ENCODE results near the gene DPYSL4.
A peak's percentile ranks its signal among the peaks of the same experiment; 100 is the strongest.

Gene DPYSL4

GRCh38 chr10:132186488-132187429 lies at the start of gene DPYSL4:
Gene DPYSL4 (plus strand): TSS chr10:132186948. CDS start chr10:132187064, 116 bp downstream.
- DNase-seq (ENCODE audit: low spot score): peak; percentile 88

GRCh38 chr10:132137111-132138072 lies 49.4 kb upstream of the DPYSL4 start:
- DNase-seq (ENCODE audit: low spot score): no peak

GRCh38 chr10:132138133-132138532 lies 48.6 kb upstream of the DPYSL4 start:
- no peak for DNase-seq (ENCODE audit: low spot score)

GRCh38 chr10:132138596-132138995 lies 48.2 kb upstream of the DPYSL4 start:
- no peak for DNase-seq (ENCODE audit: low spot score)

- DNase-seq (ENCODE audit: low spot score): no peak
These were observed 47.2 kb upstream of the DPYSL4 start for GRCh38 chr10:132139526-132139925.

- no peak for DNase-seq (ENCODE audit: low spot score)
These were observed 46.4 kb upstream of the DPYSL4 start for GRCh38 chr10:132140167-132140925.

GRCh38 chr10:132141076-132141475 lies 45.7 kb upstream of the DPYSL4 start:
- no peak for DNase-seq (ENCODE audit: low spot score)

- DNase-seq (ENCODE audit: low spot score): no peak
These were observed 45.0 kb upstream of the DPYSL4 start for GRCh38 chr10:132141526-132142395.

GRCh38 chr10:132142396-132143161 lies 44.2 kb upstream of the DPYSL4 start:
- DNase-seq (ENCODE audit: low spot score): peak; percentile 84

GRCh38 chr10:132143162-132143561 lies 43.6 kb upstream of the DPYSL4 start:
- DNase-seq (ENCODE audit: low spot score): peak; percentile 53

- no peak for DNase-seq (ENCODE audit: low spot score)
These were observed 42.7 kb upstream of the DPYSL4 start for GRCh38 chr10:132144086-132144485.

- no peak for DNase-seq (ENCODE audit: low spot score)
These were observed 41.7 kb upstream of the DPYSL4 start for GRCh38 chr10:132145002-132145401.

GRCh38 chr10:132145521-132146185 lies 41.1 kb upstream of the DPYSL4 start:
- DNase-seq (ENCODE audit: low spot score): no peak

- DNase-seq (ENCODE audit: low spot score): no peak
These were observed 40.5 kb upstream of the DPYSL4 start for GRCh38 chr10:132146271-132146671.

- no peak for DNase-seq (ENCODE audit: low spot score)
These were observed 39.5 kb upstream of the DPYSL4 start for GRCh38 chr10:132146941-132147915.

- DNase-seq (ENCODE audit: low spot score): no peak
These were observed 38.2 kb upstream of the DPYSL4 start for GRCh38 chr10:132148261-132149251.

GRCh38 chr10:132149271-132149670 lies 37.5 kb upstream of the DPYSL4 start:
- no peak for DNase-seq (ENCODE audit: low spot score)
